Aorta (tissue), 5 donors: ENCODE results near the gene SYCP2L. TPM values are rescaled to one million over a fixed set of nuclear protein-coding genes. Genes with fewer than 3 reads are reported as not detected.
"Not testable (repeated sequence)": the region's sequence is repeated elsewhere in the genome, so short reads cannot be mapped to it uniquely, and the experiment has no call there.

Experiments
- ATAC-seq: fragments of 200-7000 bp; cut with Tn5 transposase; one replicate; pipeline ENCODE4 v1.9.1; 2022; ENCODE audit warnings: moderate library complexity; ENCODE audit not compliant: low FRiP score
- DNase-seq, 2 donors: peaks; one replicate each; pipeline ENCODE4 v3.0.0-alpha.2; 2020
- H3K27ac ChIP-seq, 2 donors: one replicate each; pipeline ENCODE4 v1.5.1; 2013; ENCODE audit warnings: low read length in 2 of 2, mild to moderate bottlenecking in 2 of 2, moderate library complexity in 2 of 2, control low read depth in 1 of 2, inconsistent platforms in 1 of 2, low read depth in 1 of 2
- H3K27me3 ChIP-seq, 2 donors: one replicate each; pipeline ENCODE4 v1.6.1; 2013; ENCODE audit warnings: control low read depth in 1 of 2, low read length in 1 of 2, mild to moderate bottlenecking in 1 of 2, moderate library complexity in 1 of 2; ENCODE audit not compliant: insufficient read depth in 2 of 2, control insufficient read depth in 1 of 2
- H3K36me3 ChIP-seq, 2 donors: one replicate each; pipeline ENCODE4 v1.6.1; 2013; ENCODE audit warnings: control low read depth in 1 of 2, low read length in 1 of 2, mild to moderate bottlenecking in 1 of 2; ENCODE audit not compliant: insufficient read depth in 2 of 2, control insufficient read depth in 1 of 2
- H3K4me1 ChIP-seq, 2 donors: one replicate each; pipeline ENCODE4 v1.6.1; 2013; ENCODE audit warnings: low read length in 2 of 2, control low read depth in 1 of 2, mild to moderate bottlenecking in 1 of 2, moderate library complexity in 1 of 2; ENCODE audit not compliant: insufficient read depth in 2 of 2, control insufficient read depth in 1 of 2
- H3K4me3 ChIP-seq, 2 donors: one replicate each; pipeline ENCODE4 v1.5.1; 2013; ENCODE audit warnings: low read length in 2 of 2, control low read depth in 1 of 2, mild to moderate bottlenecking in 1 of 2
- H3K9me3 ChIP-seq: one replicate; pipeline ENCODE4 v1.6.1; 2013; ENCODE audit warnings: mild to moderate bottlenecking, low read length; ENCODE audit not compliant: control insufficient read depth
- WGBS, 2 donors: extraction: QIAGEN DNeasy Blood & Tissue Kit; methylation state at CpG; one replicate each; pipeline ENCODE4 v1.1.7; 2013; 5-methylcytosine and 5-hydroxymethylcytosine counted together
- intact Hi-C, 2 donors: fragments of 100-400 bp; cut with DNase I; formaldehyde crosslinking; loops; one replicate each; pipeline versions ENCODE4 v1.14.2 to v1.15.0; 2022
- polyA plus RNA-seq, 2 donors: library from polyadenylated mRNA; stranded (reverse); fragments of 200-250 nt; gene quantifications; one replicate each; pipeline ENCODE4 v1.2.3, GENCODE V29; 2013
- total RNA-seq, 2 donors: library from RNA; stranded (reverse); fragmentation: NEBNext Ultra II Directional; extraction: Animal tissue kit (Norgen Biotek cat#: 25700); gene quantifications; one replicate each; pipeline ENCODE4 v1.2.1, GENCODE V29; 2021
- donor health status: healthy with polysubstance abuse.
- donor health status: Bipolar disorder and iron deficiency.
- donor health status: DM: no; HTN: no; CAD: no.
- donor health status: DM: no; HTN: no; CAD: no.
- donor health status: DM: yes; HTN: yes; CAD: no.

The SYCP2L gene
- total and polyA plus RNA-seq, 4 donors: 0.95 to 2.0 (median 1.3) TPM; not detected in 1

DNA sequence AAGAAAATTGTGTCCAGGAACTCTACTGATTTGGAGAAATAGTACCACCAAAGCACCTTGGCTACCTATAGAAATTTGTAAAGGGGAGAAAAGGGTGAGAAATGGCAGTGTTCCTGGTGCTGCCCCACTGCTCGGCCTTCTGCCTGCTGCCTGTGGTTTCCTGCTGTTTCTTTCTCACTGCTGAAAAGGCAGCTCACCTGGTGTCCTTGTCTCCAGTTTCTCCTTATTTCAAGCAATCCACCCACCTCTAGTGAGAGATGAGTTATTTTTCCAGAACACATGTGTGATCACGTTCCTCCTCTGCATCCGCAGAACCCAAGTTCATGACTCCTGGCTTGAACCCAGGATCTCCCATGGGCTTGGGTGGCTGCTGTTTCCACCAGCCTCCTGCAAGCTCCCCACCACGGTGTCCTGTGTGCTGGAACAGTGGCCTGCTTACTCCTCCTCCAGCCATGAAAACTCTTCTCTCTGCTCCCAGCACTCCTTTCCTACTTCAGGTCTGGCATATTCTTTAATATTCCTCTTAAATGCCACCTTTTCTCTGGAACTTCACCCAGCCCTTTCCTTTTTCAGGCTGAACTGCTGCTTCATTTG lies 108.4 kb downstream of the SYCP2L start:
- H3K27ac ChIP-seq: no peak overlapping the region
- DNase-seq (no peak), ATAC-seq (no peak)
- 82 to 83% methylated on average over 4 of the region's 4 CpGs for WGBS, 2 donors
- no peaks in the 10 kb centered on the region for H3K36me3 ChIP-seq
- intact Hi-C loops: no loop called here
- H3K4me3 ChIP-seq: no peak overlapping the region
- H3K9me3 ChIP-seq: no peaks in the 10 kb centered on the region
- H3K4me1 ChIP-seq: peaks cover 0 to 2% of the 10 kb centered on the region in 2 donors
- no peaks in the 10 kb centered on the region for H3K27me3 ChIP-seq

DNA sequence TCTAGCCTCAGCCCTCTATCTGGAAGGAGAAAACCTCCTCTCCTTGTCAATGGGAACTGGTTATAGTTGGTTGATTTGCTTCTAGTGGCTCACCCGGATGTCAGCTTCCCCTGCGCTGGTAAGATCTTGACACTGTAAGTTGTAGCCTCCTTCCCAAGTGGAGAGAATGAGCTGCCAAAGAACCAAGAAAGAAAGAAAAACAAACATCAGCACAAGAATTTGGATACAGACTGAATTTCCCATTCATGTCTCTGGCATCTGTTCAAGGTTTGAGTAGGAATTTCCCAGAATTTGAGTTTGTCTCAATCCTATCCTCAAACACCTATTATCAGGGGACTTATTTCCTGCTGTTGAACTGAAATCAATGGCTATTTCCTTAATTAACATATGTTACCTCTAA lies 113.1 kb downstream of the SYCP2L start:
- DNase-seq (no peak), ATAC-seq (peak; percentile 15)
- H3K27me3 ChIP-seq: no peaks in the 10 kb centered on the region
- H3K9me3 ChIP-seq: no peaks in the 10 kb centered on the region
- no peak overlapping the region for H3K27ac ChIP-seq
- H3K4me3 ChIP-seq: no peak overlapping the region
- 12 to 15% methylated on average over 2 of the region's 2 CpGs for WGBS, 2 donors
- H3K4me1 ChIP-seq: peaks cover 0 to 2% of the 10 kb centered on the region in 2 donors
- intact Hi-C loops: no loop called here
- H3K36me3 ChIP-seq: no peaks in the 10 kb centered on the region

DNA sequence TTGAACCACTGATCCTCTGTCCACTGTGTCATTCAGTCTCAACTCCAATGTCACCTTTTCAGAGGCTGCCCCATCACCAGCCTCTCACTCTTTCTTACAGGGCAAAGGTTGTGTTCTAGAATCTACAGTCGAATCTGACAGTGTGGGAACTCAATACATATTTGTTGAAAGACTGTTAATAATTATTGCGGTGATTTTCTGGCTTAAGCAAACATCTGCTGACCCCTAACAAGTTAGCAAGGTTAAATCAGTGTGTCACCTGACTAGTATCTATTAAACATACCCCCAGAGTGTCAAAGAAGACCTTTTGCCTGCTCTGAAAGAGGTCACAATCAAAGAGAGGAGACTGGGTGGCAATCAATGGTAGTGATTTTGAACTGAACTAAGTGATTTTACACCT lies 115.3 kb downstream of the SYCP2L start:
- no peak for ATAC-seq
- Histone ChIP-seq H3K27ac (no peak overlapping the region), H3K9me3 (no peaks in the 10 kb centered on the region), H3K27me3 (no peaks in the 10 kb centered on the region), H3K4me1 (peaks cover 0 to 2% of the 10 kb centered on the region in 2 donors), H3K4me3 (no peak overlapping the region), H3K36me3 (no peaks in the 10 kb centered on the region)
- no peak for DNase-seq
- intact Hi-C loops: no loop called here
- WGBS, 2 donors: 67 to 82% methylated on average over 2 of the region's 2 CpGs

DNA sequence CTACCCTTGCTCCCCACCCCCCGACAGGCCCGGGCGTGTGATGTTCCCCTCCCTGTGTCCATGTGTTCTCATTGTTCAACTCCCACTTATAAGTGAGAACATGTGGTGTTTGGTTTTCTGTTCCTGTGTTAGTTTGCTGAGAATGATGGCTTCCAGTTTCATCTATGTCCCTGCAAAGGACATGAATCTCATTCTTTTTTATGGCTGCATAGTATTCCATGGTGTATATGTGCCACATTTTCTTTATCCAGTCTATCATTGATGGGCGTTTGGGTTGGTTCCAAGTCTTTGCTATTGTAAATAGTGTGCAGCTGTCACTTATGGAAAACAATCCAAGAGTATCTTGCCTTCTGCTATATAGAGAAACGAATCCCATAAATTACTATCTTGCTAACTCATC lies 116.4 kb downstream of the SYCP2L start:
- not testable (repeated sequence) for ATAC-seq, DNase-seq
- 91 to 92% methylated on average over 5 of the region's 5 CpGs for WGBS, 2 donors

GRCh38 chr6:11006061-11006460 lies 119.2 kb downstream of the SYCP2L start:
- no peak overlapping the region for H3K4me3 ChIP-seq
- H3K36me3 ChIP-seq: no peaks in the 10 kb centered on the region
- no peaks in the 10 kb centered on the region for H3K27me3 ChIP-seq
- DNase-seq: no peak
- no peak for ATAC-seq
- no peak overlapping the region for H3K27ac ChIP-seq
- intact Hi-C loops: no loop called here
- no peaks in the 10 kb centered on the region for H3K9me3 ChIP-seq
- H3K4me1 ChIP-seq: no peaks in the 10 kb centered on the region
- WGBS, 2 donors: 78 to 80% methylated on average over 4 of the region's 4 CpGs

More for the DNA sequence above, 116.4 kb downstream of the SYCP2L start:
- intact Hi-C loops, H3K27ac ChIP-seq, H3K4me3 ChIP-seq, H3K4me1 ChIP-seq, H3K9me3 ChIP-seq, H3K36me3 ChIP-seq, H3K27me3 ChIP-seq: not testable (repeated sequence)

DNA sequence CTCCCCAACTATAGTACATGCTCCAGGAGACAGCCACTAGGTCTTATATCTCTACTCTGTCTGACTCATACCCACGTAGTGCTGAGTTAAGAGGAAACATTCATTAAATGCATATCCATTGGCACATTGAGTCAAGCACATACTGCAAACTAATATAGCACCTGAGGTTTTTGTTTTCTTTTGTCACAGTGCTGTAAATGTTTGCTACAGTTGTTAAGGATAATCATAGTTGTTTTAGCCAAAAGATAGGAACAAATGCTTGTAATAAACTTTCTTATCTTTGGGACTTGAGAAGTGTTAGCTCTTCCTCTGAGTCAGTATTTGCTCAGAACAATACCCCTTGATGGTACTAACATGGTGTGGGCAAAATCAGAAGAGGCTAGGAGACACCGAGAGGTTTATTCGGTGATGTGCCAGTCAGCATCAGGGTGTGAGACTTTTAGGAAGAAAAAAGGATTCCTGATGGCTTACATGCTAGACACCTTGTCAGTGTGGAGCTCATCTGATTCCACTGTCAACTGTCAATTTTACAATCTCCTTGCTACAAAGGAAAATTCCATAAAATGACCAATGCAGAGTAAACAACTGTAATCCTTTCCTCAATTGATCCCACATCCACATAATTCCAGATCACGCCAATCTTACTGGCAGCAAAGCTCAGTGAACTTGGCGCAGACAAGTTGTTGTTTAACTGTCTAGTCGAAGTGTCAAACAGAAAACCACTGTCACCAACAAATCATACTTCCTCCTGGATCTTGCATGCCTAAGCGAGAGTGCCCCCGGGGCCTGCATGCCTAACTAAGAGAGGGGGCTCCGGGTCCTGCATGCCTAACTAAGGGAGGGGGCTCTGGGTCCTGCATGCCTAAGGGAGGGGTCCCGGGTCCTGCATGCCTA lies 121.1 kb downstream of the SYCP2L start:
- no peak for DNase-seq
- intact Hi-C loops: no loop called here
- ATAC-seq: no peak
- Histone ChIP-seq H3K27me3 (no peaks in the 10 kb centered on the region), H3K9me3 (no peaks in the 10 kb centered on the region), H3K4me3 (no peak overlapping the region), H3K27ac (no peak overlapping the region), H3K36me3 (no peaks in the 10 kb centered on the region), H3K4me1 (no peaks in the 10 kb centered on the region)
- 71 to 74% methylated on average over 10 of the region's 10 CpGs for WGBS, 2 donors

GRCh38 chr6:11008821-11009220 lies 122.0 kb downstream of the SYCP2L start:
- no peaks in the 10 kb centered on the region for H3K9me3 ChIP-seq
- no peak overlapping the region for H3K4me3 ChIP-seq
- intact Hi-C loops: no loop called here
- WGBS, 2 donors: 26 to 27% methylated on average over 1 of the region's 1 CpG
- ATAC-seq (no peak), DNase-seq (no peak)
- H3K27me3 ChIP-seq: no peaks in the 10 kb centered on the region
- no peak overlapping the region for H3K27ac ChIP-seq
- H3K36me3 ChIP-seq: no peaks in the 10 kb centered on the region
- no peaks in the 10 kb centered on the region for H3K4me1 ChIP-seq

DNA sequence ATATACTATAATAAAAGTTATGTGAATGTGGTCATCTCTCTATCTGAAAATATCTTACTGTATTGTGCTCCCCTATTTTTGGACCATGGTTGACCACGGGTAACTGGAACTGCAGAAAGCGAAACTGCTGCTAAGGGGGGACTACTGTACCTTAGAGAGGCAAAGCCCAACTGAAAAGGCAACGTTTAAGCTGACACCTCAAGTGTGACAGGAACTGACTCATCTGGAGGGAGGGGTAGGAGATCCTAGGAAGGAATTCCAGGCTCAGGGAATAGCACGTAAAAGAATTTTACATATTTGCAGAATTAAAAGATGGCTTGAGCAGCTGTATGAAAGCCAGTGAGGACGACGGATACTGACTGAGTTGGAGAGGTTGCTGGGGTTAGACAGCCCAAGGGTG lies 122.5 kb downstream of the SYCP2L start:
- ATAC-seq: no peak

DNA sequence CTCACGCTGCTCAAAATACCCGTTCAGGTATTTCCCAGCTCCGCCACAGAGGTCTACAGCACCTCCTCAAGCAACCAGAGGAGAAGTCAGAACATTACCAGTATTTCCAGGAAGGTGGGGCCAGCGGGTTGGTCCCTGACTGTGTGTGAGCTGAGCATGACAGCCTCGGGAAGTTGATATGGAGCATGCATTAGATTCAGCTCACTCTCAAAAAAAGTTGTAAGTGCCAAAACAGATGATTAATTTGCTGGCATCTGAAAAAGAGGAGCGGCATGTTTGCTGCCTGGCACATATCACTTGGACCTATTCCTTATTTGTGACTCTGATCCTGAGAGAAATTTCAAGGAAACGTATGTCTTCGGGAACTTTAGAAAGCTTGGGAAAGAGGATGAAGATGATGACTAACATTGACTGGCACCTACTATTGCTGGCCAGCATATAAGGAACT lies 125.0 kb downstream of the SYCP2L start:
- Histone ChIP-seq H3K9me3 (no peaks in the 10 kb centered on the region), H3K27ac (no peak overlapping the region), H3K36me3 (no peaks in the 10 kb centered on the region), H3K27me3 (peaks cover 0 to 1% of the 10 kb centered on the region in 2 donors), H3K4me3 (no peak overlapping the region), H3K4me1 (no peaks in the 10 kb centered on the region)
- WGBS, 2 donors: 13 to 18% methylated on average over 8 of the region's 8 CpGs
- ATAC-seq (no peak), DNase-seq (no peak)
- intact Hi-C loops: no loop called here

More for the DNA sequence above, 122.5 kb downstream of the SYCP2L start:
- Histone ChIP-seq H3K4me3 (no peak overlapping the region), H3K36me3 (no peaks in the 10 kb centered on the region), H3K27me3 (no peaks in the 10 kb centered on the region), H3K9me3 (no peaks in the 10 kb centered on the region), H3K27ac (no peak overlapping the region), H3K4me1 (no peaks in the 10 kb centered on the region)
- WGBS, 2 donors: 50 to 59% methylated on average over 6 of the region's 6 CpGs
- DNase-seq: no peak
- intact Hi-C loops: no loop called here
